CD4-positive, alpha-beta T cell treated with Interleukin-15 for 4 hours (primary cell): Measurements from ENCODE around the gene LYG1.
"Not testable (repeated sequence)": the region's sequence is repeated elsewhere in the genome, so short reads cannot be mapped to it uniquely, and the experiment has no call there.

Source experiments
- DNase-seq: peaks from one replicate; pipeline ENCODE4 v3.0.0-alpha.2; 2020; ENCODE audit warnings: low spot score

The LYG1 gene

GRCh38 chr2:99301097-99301496, at the start of gene LYG1:
LYG1 (minus strand) TSS chr2:99301197; CDS start chr2:99295670, 5,527 bp downstream.
- DNase-seq = not testable (repeated sequence)

DNA sequence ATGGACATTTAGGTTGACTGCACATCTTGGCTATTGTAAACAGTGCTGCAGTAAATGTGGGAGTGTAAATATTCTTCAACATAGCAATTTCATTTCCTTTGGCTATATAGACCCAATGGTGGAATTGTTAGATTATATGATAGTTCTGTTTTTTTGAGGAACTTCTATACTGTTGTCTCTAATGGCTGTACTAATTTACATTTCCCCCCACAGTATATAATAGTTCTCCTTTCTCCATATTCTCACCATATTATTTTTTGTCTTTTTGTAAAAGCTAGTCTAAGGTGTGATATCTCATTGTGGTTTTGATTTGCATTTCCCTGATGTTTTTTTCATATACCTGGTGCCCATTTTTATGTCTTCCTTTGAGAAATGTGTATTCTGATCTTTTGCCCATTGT, 49.2 kb upstream of the LYG1 start:
- DNase-seq = no peak

DNA sequence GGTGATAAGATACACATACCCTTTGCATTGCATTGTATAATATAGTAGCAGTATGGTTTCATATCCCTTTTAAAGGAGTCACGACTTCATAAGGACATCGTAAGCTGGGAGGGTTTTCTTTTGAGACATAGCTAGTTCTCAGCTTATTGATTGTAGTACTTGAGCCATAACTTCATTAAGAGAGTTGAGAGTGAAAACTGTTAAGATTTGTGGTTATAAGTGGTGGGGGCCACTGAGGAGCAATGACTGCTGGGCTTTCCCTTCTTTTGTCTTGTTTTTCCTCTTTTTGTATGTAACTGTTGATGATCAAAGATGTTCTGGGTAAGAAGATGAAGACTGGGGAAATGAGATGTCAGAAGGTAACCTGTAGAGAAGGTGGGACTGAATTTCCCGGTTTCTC, 47.2 kb upstream of the LYG1 start:
- DNase-seq = no peak

GRCh38 chr2:99346218-99346617, 45.2 kb upstream of the LYG1 start:
- no peak for DNase-seq

DNA sequence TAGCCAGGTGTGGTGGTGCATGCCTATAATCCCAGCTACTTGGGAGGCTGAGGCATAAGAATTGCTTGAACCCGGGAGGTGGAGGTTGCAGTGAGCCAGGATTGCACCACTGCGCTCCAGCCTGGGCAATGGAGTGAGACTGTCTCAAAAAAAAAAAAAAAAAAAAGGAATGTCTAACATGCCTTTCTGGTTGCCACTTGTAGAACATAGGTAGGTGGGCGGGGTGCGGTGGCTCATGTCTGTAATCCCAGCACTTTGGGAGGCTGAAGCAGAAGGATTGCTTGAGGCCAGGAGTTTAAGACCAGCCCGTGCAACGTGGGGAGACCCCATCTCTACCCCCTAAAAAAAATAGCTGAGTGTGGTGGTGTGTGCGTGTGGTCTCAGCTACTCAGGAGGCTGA, 44.4 kb upstream of the LYG1 start:
- DNase-seq = not testable (repeated sequence)

GRCh38 chr2:99342536-99342935, 41.5 kb upstream of the LYG1 start:
- DNase-seq = no peak

DNA sequence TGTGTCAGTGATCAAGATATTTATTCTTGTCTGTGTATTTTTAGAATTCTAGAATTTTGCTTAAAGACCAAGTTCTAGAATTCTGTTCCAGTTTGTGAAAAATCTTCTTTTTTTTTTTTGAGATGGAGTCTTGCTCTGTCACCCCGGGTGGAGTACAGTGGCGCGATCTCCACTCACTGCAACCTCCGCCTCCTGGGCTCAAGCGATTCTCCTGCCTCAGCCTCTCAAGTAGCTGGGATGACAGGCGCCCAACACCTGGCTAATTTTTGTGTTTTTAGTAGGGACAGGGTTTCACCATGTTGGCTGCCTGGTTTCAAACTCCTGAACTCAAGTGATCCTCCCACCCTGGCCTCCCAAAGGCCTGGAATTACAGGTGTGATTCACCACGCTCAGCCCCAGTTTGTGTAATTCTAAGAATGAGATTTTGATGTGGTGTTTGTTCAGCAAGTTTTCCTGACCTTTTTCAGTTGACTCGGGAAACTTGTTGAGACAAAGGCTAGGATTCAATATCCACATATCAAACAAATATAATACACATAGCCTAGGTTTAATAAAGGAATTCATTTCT, 39.8 kb upstream of the LYG1 start:
- DNase-seq = no peak

DNA sequence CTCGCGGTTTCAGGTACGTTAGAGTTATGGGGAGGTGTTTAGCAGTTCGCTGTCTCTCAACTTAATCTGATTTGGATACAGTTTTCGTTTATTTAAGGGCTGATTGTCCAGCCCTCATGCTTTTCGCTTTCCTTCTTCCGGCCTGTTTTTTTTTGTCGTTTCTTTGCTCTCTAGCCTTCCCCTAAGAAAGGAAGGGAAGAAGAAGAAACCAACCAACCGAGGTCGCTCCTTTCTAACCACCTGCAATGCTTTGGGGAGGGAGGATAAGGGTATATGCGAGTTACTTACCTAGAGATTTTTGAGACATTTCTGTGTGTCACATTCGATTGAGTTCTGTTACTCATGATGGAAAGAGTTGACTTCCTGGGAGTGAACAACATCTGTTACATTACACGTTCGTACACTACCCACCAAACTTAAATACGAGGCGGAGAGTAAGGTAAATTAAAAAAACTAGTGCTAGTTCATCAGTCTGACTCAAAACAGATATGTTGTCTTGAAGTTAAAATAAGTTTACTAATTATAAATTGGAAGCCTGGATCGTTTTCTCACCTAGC, 37.1 kb upstream of the LYG1 start:
- DNase-seq = peak; percentile 4

DNA sequence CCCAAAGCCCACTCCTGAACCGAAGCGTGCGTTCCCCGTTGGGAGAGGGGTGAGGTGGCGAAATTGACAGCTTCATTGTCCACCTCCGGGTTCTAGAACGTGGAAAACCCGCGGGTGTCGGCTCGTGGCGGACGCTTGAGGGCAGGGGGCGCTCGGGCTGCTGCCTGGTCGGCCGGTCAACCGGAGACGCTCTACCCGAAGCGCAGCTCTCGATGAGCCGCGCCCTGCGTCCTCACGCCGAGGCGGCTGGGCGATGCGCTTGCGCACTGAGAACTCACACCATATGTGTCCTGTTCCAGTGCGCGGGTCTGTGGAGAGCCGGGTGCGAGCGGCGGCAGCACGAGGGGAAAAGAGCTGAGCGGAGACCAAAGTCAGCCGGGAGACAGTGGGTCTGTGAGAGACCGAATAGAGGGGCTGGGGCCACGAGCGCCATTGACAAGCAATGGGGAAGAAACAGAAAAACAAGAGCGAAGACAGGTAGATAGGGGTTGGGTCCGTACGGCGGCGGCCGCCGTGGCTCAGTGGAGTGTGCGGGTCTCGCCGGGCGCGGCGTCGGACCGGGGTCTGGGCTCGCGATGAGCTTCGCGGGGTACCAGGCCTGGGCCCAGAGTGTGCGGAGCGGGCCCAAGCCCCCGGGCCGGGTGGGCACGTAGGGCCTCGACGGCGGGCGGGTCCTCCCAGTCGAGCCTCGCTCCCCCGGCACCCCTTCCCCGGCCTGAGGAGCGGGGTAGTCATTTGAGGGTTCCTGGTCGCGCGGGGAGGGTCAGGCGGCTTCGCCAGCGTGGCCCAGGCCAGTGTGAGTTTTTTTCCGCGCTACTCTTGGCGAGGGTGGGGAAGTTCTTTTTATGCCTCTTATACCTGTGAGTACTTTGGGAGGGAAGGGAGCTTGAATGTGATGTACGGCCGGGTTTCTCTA, 36.4 kb upstream of the LYG1 start, which contains the start of gene EIF5B:
EIF5B (plus strand) TSS at position 277 of the 916 bp plus-strand sequence; CDS start at position 443, 166 bp downstream.
- DNase-seq = peak; percentile 97

DNA sequence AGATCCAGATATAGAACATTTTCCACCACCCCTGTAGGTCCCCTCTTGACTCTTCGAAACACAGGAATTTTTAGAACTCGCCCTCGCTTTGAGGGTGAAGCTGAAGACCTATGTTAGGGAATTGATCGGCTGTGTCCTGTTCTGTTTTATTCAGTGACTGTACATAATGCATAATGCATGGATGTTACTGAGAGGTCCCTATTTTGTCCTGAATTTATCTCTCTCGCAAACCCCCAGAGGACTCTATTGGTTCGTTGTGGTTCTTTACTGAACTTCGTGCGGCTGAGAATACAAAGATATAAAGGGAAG, 35.8 kb upstream of the LYG1 start:
- no peak for DNase-seq

DNA sequence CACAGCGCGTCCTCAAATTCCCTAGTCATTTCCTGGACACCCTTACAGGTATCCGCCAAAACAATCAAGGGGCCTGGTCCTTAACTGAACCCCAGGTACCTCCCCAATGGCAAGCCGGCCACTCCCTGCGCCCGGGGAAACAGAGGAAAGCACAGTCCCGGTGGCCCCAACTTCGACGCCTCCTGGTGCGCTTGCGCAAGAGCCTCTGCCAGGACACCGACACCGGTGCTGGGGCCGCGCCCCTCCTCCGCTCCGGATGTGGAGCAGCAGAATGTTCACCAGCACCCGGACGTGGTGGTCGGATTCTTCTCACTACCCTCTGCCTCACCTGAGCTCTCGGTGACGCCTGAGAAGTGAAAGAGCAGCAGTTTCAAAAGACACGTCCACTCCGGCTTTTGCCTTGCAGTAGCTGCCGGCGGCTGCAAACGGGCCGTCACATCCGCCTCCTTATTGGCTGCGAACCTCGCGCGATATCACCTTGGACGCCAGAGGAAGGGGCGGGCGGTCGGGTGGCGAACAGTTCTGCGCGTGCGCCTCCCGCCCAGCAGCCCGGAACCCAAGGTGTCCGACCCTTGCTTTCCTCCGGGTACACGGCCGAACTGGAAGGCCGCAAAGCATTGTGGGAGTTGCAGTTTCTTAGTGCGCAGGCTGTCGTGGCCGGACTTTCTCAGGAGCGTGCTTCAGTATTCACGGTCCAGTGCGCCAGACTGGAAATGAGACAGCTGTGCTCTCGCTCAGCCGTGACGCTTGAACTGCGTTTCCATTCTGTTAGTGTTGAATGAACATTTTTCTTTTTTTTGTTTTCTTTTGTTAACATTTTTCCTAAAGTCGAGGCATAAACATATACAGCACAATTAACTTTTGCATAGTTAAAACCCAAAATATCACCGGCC, 35.2 kb upstream of the LYG1 start, which contains the start of gene TXNDC9:
TXNDC9 (minus strand) TSS at position 423 of the 893 bp plus-strand sequence. CDS start 3,123 bp downstream, outside the sequence.
- peak; percentile 99 for DNase-seq

DNA sequence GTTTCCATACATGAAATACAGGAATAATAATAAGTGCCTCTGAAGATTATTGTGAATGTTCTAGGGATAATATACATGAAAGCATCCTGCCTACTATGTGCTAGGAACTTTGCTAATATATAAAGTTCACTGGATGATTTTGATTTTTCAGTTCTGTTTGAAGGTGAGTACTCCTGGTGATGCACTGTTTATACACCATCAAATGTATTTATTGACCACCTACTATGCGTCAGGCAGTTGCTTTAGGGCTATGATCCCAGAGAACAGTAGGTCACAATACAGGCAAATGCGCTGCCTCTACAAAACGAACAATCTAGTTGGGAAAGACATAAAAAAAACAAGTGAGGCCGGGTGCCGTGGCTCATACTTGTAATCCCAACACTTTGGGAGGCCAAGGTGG, 24.4 kb upstream of the LYG1 start:
- no peak for DNase-seq

DNA sequence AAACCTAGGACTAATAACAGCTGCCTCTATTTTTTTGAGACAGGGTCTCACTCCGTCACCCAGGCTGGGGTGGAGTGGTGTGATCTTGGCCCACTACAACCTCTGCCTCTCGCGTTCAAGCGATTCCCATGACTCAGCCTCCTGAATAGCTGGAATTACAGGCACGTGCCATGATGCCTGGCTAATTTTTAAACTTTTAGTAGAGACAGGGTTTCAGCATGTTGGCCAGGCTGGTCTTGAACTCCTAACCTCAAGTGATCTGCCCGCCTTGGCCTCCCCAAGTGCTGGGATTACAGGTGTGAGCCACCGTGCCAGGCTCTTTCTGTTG, 16.8 kb upstream of the LYG1 start:
- DNase-seq = not testable (repeated sequence)

- DNase-seq = no peak
These were observed 16.3 kb upstream of the LYG1 start for GRCh38 chr2:99317161-99317872.

- no peak for DNase-seq
These were observed 1.4 kb downstream of the LYG1 start for GRCh38 chr2:99299580-99299979.

GRCh38 chr2:99297994-99298393, 3.0 kb downstream of the LYG1 start:
- no peak for DNase-seq

DNA sequence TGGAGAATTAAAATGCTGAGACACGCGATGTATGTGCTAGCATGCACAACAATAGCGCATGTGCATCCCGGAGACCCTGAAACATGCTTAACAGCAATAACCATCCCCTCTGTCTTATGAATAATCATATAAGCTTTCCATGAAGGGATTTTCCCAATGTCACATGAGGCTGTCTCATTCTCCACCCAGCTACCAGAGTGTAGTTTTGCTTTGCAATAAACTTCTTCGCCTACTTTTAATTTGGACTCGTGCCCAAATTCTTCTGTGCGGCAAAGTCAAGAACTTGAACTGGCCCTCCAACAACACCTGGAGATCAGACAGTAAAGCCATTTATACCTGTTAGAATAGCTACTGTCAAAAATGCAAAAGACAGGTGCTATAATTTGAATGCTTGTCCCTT, 15.5 kb downstream of the LYG1 start:
- no peak for DNase-seq

GRCh38 chr2:99279969-99280695, 20.9 kb downstream of the LYG1 start:
- DNase-seq = no peak

GRCh38 chr2:99278793-99279291, 22.2 kb downstream of the LYG1 start:
- no peak for DNase-seq

DNA sequence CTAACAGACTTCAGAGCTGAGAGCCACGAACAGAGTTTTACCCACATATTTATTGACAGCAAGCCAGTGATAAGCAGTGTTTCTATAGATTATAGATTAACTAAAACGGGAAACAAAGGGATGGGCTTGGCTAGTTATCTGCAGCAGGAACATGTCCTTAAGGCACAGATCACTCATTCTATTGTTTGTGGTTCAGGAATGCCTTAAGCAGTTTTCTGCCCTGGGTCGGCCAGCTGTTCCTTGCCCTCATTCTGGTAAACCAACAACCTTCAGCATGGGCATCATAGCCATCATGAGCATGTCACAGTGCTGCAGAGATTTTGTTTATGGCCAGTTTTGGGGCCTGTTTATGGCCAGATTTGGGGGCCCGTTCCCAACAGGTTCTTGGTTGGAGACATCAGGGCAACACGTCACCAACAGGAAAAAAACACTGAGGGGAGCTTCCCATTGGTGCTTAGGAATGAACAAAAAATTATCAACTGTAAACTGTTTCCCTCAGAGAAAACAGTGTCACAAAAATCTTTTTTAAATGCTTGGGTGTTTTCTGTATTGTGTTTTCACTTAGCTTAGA, 22.7 kb downstream of the LYG1 start:
- not testable (repeated sequence) for DNase-seq
